Stimulated activated CD4-positive, alpha-beta T cell treated with anti-CD3 and anti-CD28 coated beads, Interleukin-1b, Interleukin-23, amount 100 ng/mL, for 4 hours (primary cell): ENCODE measurements around the gene RMDN3.
A peak's percentile ranks its signal among the peaks of the same experiment; 100 is the strongest.

Experiments
- DNase-seq, 2 donors: peaks; one replicate each; pipeline ENCODE4 v3.0.0-alpha.2; 2020; ENCODE audit warnings: low read depth in 2 of 2

The RMDN3 gene

GRCh38 chr15:40694688-40695468, 60.2 kb downstream of the RMDN3 start, which contains the start of gene RAD51:
Gene RAD51, plus strand, starts transcription at chr15:40695174. Its CDS starts 3,585 bp downstream, at chr15:40698759.
- peak; percentile 86 to 87 for DNase-seq

- DNase-seq = no peak
These were observed 61.0 kb downstream of the RMDN3 start for GRCh38 chr15:40693904-40694687.

GRCh38 chr15:40691737-40692136, 63.3 kb downstream of the RMDN3 start:
- DNase-seq = no peak

GRCh38 chr15:40688932-40689799, 65.9 kb downstream of the RMDN3 start:
- no peak for DNase-seq
